ENCODE measurements around the gene MTERF4.

Gene MTERF4

GRCh38 chr2:241084856-241085444 lies 17.1 kb downstream of the MTERF4 start:
- no peak overlapping the region for H3K27ac ChIP-seq
- DNase-seq (ENCODE audit: low spot score), result no peak
- POLR2A ChIA-PET (ENCODE audit: low non-redundant PET), result no interaction called here
- TF ChIP-seq, protein P1, sequence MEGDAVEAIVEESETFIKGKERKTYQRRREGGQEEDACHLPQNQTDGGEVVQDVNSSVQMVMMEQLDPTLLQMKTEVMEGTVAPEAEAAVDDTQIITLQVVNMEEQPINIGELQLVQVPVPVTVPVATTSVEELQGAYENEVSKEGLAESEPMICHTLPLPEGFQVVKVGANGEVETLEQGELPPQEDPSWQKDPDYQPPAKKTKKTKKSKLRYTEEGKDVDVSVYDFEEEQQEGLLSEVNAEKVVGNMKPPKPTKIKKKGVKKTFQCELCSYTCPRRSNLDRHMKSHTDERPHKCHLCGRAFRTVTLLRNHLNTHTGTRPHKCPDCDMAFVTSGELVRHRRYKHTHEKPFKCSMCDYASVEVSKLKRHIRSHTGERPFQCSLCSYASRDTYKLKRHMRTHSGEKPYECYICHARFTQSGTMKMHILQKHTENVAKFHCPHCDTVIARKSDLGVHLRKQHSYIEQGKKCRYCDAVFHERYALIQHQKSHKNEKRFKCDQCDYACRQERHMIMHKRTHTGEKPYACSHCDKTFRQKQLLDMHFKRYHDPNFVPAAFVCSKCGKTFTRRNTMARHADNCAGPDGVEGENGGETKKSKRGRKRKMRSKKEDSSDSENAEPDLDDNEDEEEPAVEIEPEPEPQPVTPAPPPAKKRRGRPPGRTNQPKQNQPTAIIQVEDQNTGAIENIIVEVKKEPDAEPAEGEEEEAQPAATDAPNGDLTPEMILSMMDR (conservative IDR thresholded peaks at IDR 0.05; ENCODE audit: low read depth), result no peak
- CTCF ChIA-PET, result no interaction called here

DNA sequence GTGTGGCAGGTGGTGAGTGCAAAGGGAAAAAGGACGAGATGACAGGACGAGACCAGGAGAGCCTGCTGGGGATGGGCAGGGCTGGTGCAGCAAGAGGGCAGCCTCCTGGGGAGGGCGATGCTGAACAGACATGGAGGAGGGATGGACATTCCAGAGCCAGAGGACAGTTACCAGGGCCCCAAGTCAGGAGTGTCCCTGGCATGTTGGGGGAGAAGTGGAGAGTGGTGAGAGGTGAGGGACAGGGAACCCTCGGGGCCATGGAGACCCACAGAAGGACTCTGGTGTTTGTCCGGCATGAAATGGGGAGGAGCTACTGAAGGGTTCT lies 19.0 kb downstream of the MTERF4 start:
- TF ChIP-seq, protein P1 (conservative IDR thresholded peaks at IDR 0.05; ENCODE audit: low read depth), result no peak
- POLR2A ChIA-PET (ENCODE audit: low non-redundant PET), result no interaction called here
- no peak overlapping the region for H3K27ac ChIP-seq
- no peak for DNase-seq (ENCODE audit: low spot score)
- CTCF ChIA-PET, result interaction anchor here (0.6 kb wide), 1 partner anchor 332 kb away, joined by 3 read pairs; no protein-coding TSS in a partner anchor

- CTCF ChIA-PET, result interaction anchor here (0.6 kb wide), 3 partner anchors 45 to 868 kb away, joined by 3 read pairs; no protein-coding TSS in a partner anchor
Measured at GRCh38 chr2:241082341-241083090, 19.6 kb downstream of the MTERF4 start.

GRCh38 chr2:241081643-241082340 lies 20.3 kb downstream of the MTERF4 start:
- ChIA-PET CTCF (interaction anchor here (0.6 kb wide), 2 partner anchors 44 to 869 kb away, joined by 3 read pairs; no protein-coding TSS in a partner anchor), POLR2A (ENCODE audit: low non-redundant PET) (interaction anchor here (0.5 kb wide), 1 partner anchor 50 kb away, joined by 4 read pairs; no protein-coding TSS in a partner anchor)
- H3K27ac ChIP-seq, result no peak overlapping the region

More at GRCh38 chr2:241082341-241083090, 19.6 kb downstream of the MTERF4 start:
- TF ChIP-seq, protein P1 (conservative IDR thresholded peaks at IDR 0.05; ENCODE audit: low read depth), result no peak
- no peak overlapping the region for H3K27ac ChIP-seq
- no peak for DNase-seq (ENCODE audit: low spot score)
- POLR2A ChIA-PET (ENCODE audit: low non-redundant PET), result interaction anchor here (0.5 kb wide), 1 partner anchor 50 kb away, joined by 4 read pairs; no protein-coding TSS in a partner anchor

GRCh38 chr2:241081190-241081642 lies 20.9 kb downstream of the MTERF4 start:
- no peak for DNase-seq (ENCODE audit: low spot score)
- TF ChIP-seq, protein P1 (conservative IDR thresholded peaks at IDR 0.05; ENCODE audit: low read depth), result no peak
- ChIA-PET POLR2A (ENCODE audit: low non-redundant PET) (no interaction called here), CTCF (interaction anchor here (0.8 kb wide), 1 partner anchor 488 kb away, joined by 3 read pairs; no protein-coding TSS in a partner anchor)
- no peak overlapping the region for H3K27ac ChIP-seq

More at GRCh38 chr2:241081643-241082340, 20.3 kb downstream of the MTERF4 start:
- TF ChIP-seq, protein P1 (conservative IDR thresholded peaks at IDR 0.05; ENCODE audit: low read depth), result no peak
- DNase-seq (ENCODE audit: low spot score), result no peak

Data from RWPE1 (cell line).